Ishikawa (cell line): ENCODE results near the gene F10.

Source experiments
- CEBPB ChIP-seq: IDR thresholded peaks from 2 replicates; pipeline ENCODE4 v1.6.1; 2012
- CREB1 ChIP-seq: IDR thresholded peaks from 2 replicates; pipeline ENCODE4 v1.6.1; 2012; ENCODE audit warnings: low read depth
- EGR1 ChIP-seq: IDR thresholded peaks from 2 replicates; pipeline ENCODE4 v1.6.1; 2012
- EP300 ChIP-seq: IDR thresholded peaks from 2 replicates; pipeline ENCODE4 v1.6.1; 2012; ENCODE audit warnings: borderline replicate concordance
- FOXM1 ChIP-seq: IDR thresholded peaks from 2 replicates; pipeline ENCODE4 v1.6.1; 2012; ENCODE audit warnings: low read depth, borderline replicate concordance
- MAX ChIP-seq: IDR thresholded peaks from 2 replicates; pipeline ENCODE4 v1.6.1; 2012
- NFIC ChIP-seq: IDR thresholded peaks from 2 replicates; pipeline ENCODE4 v1.6.1; 2012
- RAD21 ChIP-seq: IDR thresholded peaks from 2 replicates; pipeline ENCODE4 v1.6.1; 2012; ENCODE audit warnings: low read depth
- REST ChIP-seq: IDR thresholded peaks from 2 replicates; pipeline ENCODE4 v1.6.1; 2012; ENCODE audit warnings: low read depth, mild to moderate bottlenecking
- TAF1 ChIP-seq: IDR thresholded peaks from 2 replicates; pipeline ENCODE4 v1.6.1; 2012; ENCODE audit warnings: low read depth, mild to moderate bottlenecking
- TCF12 ChIP-seq: IDR thresholded peaks from 2 replicates; pipeline ENCODE4 v1.6.1; 2012; ENCODE audit warnings: low read depth
- TEAD4 ChIP-seq: IDR thresholded peaks from 2 replicates; pipeline ENCODE4 v1.6.1; 2012
- YY1 ChIP-seq: IDR thresholded peaks from 2 replicates; pipeline ENCODE4 v1.6.1; 2012; ENCODE audit warnings: low read depth
- ZBTB7A ChIP-seq: IDR thresholded peaks from 2 replicates; pipeline ENCODE4 v1.6.1; 2012; ENCODE audit warnings: low read depth
- TF ChIP-seq, protein P1 (sequence below): IDR thresholded peaks from 2 replicates; pipeline ENCODE4 v1.6.1; 2012

Gene F10

GRCh38 chr13:113078902-113079780 lies 43.5 kb upstream of the F10 start:
- TF ChIP-seq, protein P1, sequence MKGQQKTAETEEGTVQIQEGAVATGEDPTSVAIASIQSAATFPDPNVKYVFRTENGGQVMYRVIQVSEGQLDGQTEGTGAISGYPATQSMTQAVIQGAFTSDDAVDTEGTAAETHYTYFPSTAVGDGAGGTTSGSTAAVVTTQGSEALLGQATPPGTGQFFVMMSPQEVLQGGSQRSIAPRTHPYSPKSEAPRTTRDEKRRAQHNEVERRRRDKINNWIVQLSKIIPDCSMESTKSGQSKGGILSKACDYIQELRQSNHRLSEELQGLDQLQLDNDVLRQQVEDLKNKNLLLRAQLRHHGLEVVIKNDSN, result no peak
- TF ChIP-seq EP300 (no peak), TEAD4 (no peak), FOXM1 (no peak), REST (no peak), NFIC (no peak), CEBPB (no peak), CREB1 (no peak), TCF12 (no peak), YY1 (no peak), ZBTB7A (no peak), MAX (no peak), EGR1 (no peak), TAF1 (no peak), RAD21 (no peak)

DNA sequence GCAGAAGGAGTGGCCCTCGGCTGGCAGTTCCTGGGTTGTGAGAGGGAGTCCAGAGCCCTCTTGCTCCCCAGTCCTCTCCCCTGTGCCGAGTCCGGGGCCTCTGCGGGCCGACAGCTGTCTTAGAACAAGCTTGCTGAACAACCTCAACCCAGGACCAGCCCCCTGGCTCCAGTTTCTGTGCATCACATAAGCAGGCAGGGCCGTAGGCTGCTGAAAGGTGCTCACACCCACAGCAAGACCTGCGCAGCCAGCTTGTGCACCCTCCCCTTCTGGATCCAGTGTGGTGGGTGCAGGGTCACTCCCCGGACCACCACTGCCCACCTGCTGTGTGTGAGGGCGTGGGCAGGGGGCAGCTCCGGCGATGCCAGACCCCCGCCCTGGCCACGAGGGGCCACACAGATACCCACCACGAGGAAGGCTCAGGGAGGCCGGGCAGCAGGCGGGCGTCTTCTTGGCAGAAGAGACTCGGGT lies 42.2 kb upstream of the F10 start:
- TF ChIP-seq CREB1, result no peak
- TF ChIP-seq CEBPB, result no peak
- TF ChIP-seq YY1, result no peak
- no peak for TF ChIP-seq TAF1
- TF ChIP-seq, protein P1, result no peak
- TF ChIP-seq NFIC, result no peak
- TF ChIP-seq FOXM1, result no peak

- TF ChIP-seq, protein P1, result 0 out of 2 replicates have a peak, but pooled peaks have one; percentile 10
- TF ChIP-seq FOXM1 (no peak), YY1 (no peak), TCF12 (no peak)
Observed at GRCh38 chr13:113080901-113081521, 41.6 kb upstream of the F10 start.

GRCh38 chr13:113082198-113083021 lies 40.2 kb upstream of the F10 start:
- TF ChIP-seq, protein P1, result no peak
- TF ChIP-seq YY1 (no peak), TCF12 (no peak), ZBTB7A (no peak), RAD21 (no peak)

- TF ChIP-seq EP300 (no peak), TCF12 (no peak), YY1 (no peak), EGR1 (no peak), RAD21 (no peak), MAX (no peak), NFIC (no peak), TEAD4 (no peak), TAF1 (no peak), FOXM1 (no peak), REST (no peak), CEBPB (no peak), CREB1 (no peak)
- TF ChIP-seq, protein P1, result no peak
Observed at GRCh38 chr13:113083022-113083373, 39.6 kb upstream of the F10 start.
